Measurements from ENCODE around the gene ACIN1. TPM values are rescaled to one million over a fixed set of nuclear protein-coding genes. Genes with fewer than 3 reads are reported as not detected.
A peak's percentile ranks its signal among the peaks of the same experiment; 100 is the strongest.

ACIN1 gene
- total and polyA plus RNA-seq, 8 donors: 137 to 380 (median 332) TPM

DNA sequence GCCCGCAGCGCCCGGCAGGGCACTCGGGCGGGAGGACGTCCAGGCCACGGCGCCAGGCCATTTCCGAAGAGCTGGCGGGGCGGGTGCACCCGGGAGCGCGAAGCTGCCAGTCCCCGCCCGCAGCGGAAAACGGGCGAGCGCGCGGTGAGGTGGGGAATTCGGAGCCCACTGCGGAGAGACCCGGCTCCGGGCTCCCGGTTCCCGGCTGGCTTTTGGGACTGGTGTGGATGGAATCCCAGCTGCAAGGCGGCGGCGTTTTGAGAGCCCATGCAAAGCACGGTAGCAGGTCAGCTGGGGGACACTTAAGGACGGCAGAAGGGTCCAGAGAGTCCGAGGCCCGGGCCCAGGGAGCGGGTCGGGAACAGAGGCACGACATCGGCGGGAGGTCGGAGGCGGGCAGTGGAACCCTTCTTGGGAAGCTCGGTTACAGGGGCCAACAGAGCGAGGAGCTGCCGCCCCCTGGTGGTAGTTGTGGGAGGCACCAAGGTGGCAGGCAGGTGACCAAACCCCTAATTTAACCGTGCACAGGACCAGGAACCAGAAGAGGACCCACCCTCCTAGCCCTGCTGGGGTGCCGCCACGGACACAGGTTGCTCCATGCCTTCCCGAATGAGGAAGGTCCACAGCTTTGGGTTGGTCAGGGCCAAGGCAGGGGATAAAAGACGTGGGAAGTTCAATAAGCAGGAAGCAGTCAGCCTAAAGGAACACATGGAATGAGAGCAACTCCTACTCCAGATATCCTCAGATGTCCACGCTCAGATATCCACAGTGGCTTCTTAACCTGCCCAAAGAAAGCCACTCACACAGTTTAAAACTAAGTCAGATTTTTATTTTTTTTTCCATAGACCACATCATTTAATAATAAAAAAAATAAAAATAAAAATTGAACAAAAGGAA lies 36.9 kb downstream of the ACIN1 start:
- intact Hi-C loops (cut with DNase I): loop anchor here (5.0 to 10.0 kb wide), 2 partner anchors 71 to 73 kb away; partner anchors contain the start of gene AJUBA (in 1 of the 2)
- no peaks in the 10 kb centered on the region for H3K9me3 ChIP-seq
- H3K4me3 ChIP-seq: peak overlapping the region; percentile 62 to 67
- H3K27me3 ChIP-seq: peaks cover 0 to 8% of the 10 kb centered on the region in 2 donors
- DNase-seq: peak; percentile 89 to 95 (median 90)
- TF ChIP-seq, protein P1, sequence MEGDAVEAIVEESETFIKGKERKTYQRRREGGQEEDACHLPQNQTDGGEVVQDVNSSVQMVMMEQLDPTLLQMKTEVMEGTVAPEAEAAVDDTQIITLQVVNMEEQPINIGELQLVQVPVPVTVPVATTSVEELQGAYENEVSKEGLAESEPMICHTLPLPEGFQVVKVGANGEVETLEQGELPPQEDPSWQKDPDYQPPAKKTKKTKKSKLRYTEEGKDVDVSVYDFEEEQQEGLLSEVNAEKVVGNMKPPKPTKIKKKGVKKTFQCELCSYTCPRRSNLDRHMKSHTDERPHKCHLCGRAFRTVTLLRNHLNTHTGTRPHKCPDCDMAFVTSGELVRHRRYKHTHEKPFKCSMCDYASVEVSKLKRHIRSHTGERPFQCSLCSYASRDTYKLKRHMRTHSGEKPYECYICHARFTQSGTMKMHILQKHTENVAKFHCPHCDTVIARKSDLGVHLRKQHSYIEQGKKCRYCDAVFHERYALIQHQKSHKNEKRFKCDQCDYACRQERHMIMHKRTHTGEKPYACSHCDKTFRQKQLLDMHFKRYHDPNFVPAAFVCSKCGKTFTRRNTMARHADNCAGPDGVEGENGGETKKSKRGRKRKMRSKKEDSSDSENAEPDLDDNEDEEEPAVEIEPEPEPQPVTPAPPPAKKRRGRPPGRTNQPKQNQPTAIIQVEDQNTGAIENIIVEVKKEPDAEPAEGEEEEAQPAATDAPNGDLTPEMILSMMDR (IDR thresholded peaks at IDR 0.05): peak; percentile 89 to 95
- peaks cover 11 to 37% of the 10 kb centered on the region in 2 donors for H3K4me1 ChIP-seq
- H3K27ac ChIP-seq: peak overlapping the region; percentile 58 to 69
- peaks cover 0 to 47% of the 10 kb centered on the region in 2 donors for H3K36me3 ChIP-seq
- peak; percentile 87 for ATAC-seq

DNA sequence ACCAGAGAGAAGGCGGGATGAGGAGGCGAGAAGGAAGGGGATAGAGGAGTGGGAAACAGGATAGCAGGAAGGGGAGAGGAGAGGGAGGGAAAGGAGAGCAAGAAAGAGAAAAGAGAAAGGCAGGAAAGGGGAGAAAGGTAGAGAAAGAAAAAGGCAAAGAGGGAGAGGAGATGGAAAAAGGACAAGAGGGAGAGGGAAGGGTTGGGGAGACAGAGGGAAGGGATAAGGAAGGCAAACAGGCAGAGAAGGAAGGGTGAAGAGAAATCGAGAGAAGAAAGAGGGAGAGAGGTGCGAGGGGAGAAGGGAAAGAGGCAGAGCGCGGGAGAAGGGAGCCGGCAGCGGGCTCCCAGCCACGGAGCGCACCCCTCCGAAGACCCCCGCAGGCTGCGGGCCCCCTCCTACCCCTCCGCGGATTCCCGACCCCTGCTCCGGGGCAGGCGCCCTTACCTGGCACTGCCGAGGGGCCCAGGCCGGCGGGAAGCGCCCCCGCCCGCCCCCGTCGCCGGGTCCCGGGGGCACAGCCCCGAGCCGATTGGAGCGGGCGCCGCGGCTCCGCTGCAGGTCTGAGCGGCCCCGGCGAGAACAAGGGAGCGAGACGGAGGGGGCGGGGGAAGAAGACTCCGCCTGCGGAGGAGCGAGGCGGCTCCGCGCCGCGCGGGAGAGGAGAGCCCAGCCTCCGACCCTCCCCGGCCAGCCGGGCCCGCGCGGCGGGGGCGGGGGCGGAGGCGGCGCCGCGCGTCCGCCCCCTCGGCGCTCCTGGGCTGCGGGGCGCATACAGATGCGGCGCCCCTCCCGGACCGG lies 37.8 kb downstream of the ACIN1 start, which contains the start of gene CDH24:
TSS of gene CDH24 (minus strand) at position 565 of the 801 bp plus-strand sequence. CDS start 1,787 bp downstream, outside the sequence.
- peak within 1 kb of the TSS; percentile 58 to 69 for H3K27ac ChIP-seq
- peak; percentile 75 for ATAC-seq
- H3K27me3 ChIP-seq: peaks cover 0 to 8% of the 10 kb centered on the region in 2 donors
- H3K36me3 ChIP-seq: peaks cover 0 to 38% of the 10 kb centered on the region in 2 donors
- no peaks in the 10 kb centered on the region for H3K9me3 ChIP-seq
- peaks cover 11 to 33% of the 10 kb centered on the region in 2 donors for H3K4me1 ChIP-seq
- DNase-seq: peak; percentile 75 to 93 (median 84)
- TF ChIP-seq, protein P1 (IDR thresholded peaks at IDR 0.05): no peak
- intact Hi-C loops (cut with DNase I): loop anchor here (5.0 to 10.0 kb wide), 2 partner anchors 70 to 72 kb away; partner anchors contain the start of gene AJUBA (in 1 of the 2)
- peak within 1 kb of the TSS; percentile 62 to 67 for H3K4me3 ChIP-seq

DNA sequence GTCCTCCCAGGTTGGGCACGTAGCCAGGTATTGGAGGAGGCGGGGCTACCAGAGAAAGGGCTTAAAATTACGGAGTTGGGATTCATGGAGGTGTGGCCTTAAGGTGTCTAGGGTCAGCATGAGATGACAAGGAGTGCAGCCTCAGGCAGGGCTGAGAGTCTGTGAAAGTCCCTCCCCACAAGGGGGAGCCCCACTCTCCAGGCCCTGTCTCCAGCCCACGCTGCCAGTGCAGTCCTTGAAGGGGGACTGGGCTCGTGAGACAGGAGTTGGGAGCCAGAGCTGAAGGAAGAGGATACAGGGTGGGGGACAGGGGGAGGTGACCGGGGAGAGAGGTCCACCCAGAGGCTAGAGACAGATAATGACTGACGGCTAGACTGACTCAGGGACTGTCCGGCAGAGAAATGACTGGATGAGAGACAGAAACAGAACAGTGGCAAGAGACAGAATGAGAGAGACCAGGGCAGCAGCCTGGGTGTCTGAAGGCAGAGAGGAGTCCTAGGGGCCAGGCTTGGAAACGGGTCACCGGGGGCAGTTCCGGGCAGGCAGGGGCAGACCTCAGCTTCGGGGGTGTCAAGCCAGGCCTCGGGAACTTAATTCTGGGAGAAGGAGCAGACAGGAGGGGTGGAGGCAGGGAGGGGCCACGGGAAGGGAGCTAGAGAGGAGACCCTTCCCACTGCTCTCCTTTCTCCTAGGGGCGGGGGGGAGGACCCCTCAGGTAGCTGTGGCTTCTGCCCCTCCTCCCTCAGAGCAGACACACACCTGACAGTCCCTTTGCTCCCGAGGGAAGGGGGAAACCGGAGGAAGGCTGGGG lies 38.6 kb downstream of the ACIN1 start:
- peak overlapping the region in 1 of 2 donors; percentile 37 for H3K27ac ChIP-seq

DNA sequence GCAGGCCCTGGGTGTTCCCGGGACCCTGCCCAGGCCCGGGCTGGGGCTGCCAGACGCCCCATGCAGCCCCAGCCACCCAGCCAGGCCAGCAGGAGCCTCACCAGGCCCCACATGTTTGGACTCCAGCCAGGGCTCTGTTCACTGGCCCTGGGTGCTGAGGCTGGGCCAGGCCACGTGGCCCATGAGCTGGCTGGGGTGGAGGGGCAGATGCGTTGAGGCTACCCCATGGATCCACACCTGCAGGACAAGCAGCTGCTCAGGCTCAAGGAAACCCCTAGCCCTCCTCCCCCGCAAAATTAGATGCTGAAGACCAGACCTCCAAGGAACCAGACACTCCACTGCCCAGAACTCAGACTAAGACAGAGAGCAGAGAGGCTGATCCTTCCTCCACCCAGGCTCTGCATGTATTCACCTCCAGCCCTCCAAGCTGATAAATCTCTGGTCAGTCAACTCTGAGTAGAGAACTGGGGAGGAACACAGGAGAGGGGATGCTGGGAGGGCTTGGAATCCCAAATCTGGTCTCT lies 39.3 kb downstream of the ACIN1 start:
- intact Hi-C loops (cut with DNase I): loop anchor here (5.0 to 10.0 kb wide), 2 partner anchors 68 to 71 kb away; partner anchors contain the start of gene AJUBA (in 1 of the 2)
- TF ChIP-seq, protein P1 (IDR thresholded peaks at IDR 0.05): no peak
- H3K27me3 ChIP-seq: peaks cover 0 to 8% of the 10 kb centered on the region in 2 donors
- H3K4me3 ChIP-seq: no peak overlapping the region
- peaks cover 0 to 24% of the 10 kb centered on the region in 2 donors for H3K36me3 ChIP-seq
- DNase-seq: no peak
- no peak overlapping the region for H3K27ac ChIP-seq
- peaks cover 11 to 29% of the 10 kb centered on the region in 2 donors for H3K4me1 ChIP-seq
- H3K9me3 ChIP-seq: no peaks in the 10 kb centered on the region
- no peak for ATAC-seq

More for the DNA sequence above, 38.6 kb downstream of the ACIN1 start:
- DNase-seq (peak in 3 of 4 donors; percentile 47 to 88 (median 73)), ATAC-seq (peak; percentile 66)
- intact Hi-C loops (cut with DNase I): loop anchor here (5.0 to 10.0 kb wide), 2 partner anchors 69 to 72 kb away; partner anchors contain the start of gene AJUBA (in 1 of the 2)
- TF ChIP-seq, protein P1 (IDR thresholded peaks at IDR 0.05): peak; percentile 44 to 66
- Histone ChIP-seq H3K36me3 (peaks cover 0 to 30% of the 10 kb centered on the region in 2 donors), H3K4me1 (peaks cover 11 to 29% of the 10 kb centered on the region in 2 donors), H3K4me3 (peak overlapping the region; percentile 62 to 67), H3K27me3 (peaks cover 0 to 8% of the 10 kb centered on the region in 2 donors), H3K9me3 (no peaks in the 10 kb centered on the region)

Data from left lung (tissue), 10 donors.